Endothelial cell of umbilical vein (primary cell): ENCODE measurements around the gene SRRM3. TPM values are rescaled to one million over a fixed set of nuclear protein-coding genes. Genes with fewer than 3 reads are reported as not detected.

Source experiments
- BruUV-seq: library from RNA; stranded (reverse); fragments of 400-500 nt; replicated peaks from 2 replicates; lab custom pipeline; 2021; lab: Mats Ljungman, UMichigan
- CTCF ChIA-PET: fragments of 300-600, 350-600 bp; sonication (Branson Sonifier 250); formaldehyde crosslinking; loops from one replicate; lab custom pipeline; 2021; ENCODE audit warnings: antibody characterized with exemption, inconsistent platforms; lab: Charles Lee
- POLR2A ChIA-PET: fragments of 300-600, 350-600 bp; sonication (Branson Sonifier 250); formaldehyde crosslinking; loops from one replicate; lab custom pipeline; 2021; ENCODE audit warnings: antibody characterized with exemption, inconsistent platforms; lab: Charles Lee
- DNase-seq: peaks from one replicate; pipeline ENCODE4 v3.0.0-alpha.2; 2011; ENCODE audit warnings: low read depth, low spot score
- FAIRE-seq: peaks from 2 replicates; lab custom pipeline; 2011; peaks lifted over from hg19 to GRCh38; lab: Jason Lieb, UNC
- H2AFZ ChIP-seq: 2 replicates; pipeline ENCODE4 v1.6.0; 2012; ENCODE audit warnings: low read depth, low read length, control low read depth, inconsistent platforms
- H3K27ac ChIP-seq: 2 replicates; pipeline ENCODE4 v1.5.1; 2011; ENCODE audit warnings: low read depth, mild to moderate bottlenecking, control low read depth, low read length, moderate library complexity; ENCODE audit not compliant: insufficient read depth
- H3K27me3 ChIP-seq, 2 experiments: 2 replicates each; pipeline versions ENCODE4 v1.6.0 to v1.6.1; 2011; ENCODE audit warnings: low read length in 2 of 2, mixed read lengths in 1 of 2; ENCODE audit not compliant: control insufficient read depth in 2 of 2, insufficient read depth in 2 of 2
- H3K36me3 ChIP-seq, 2 experiments: 2 replicates in 1 of 2; 3 replicates in 1 of 2; pipeline ENCODE4 v1.5.1; 2011; ENCODE audit warnings: low read length in 2 of 2, mild to moderate bottlenecking in 1 of 2, moderate library complexity in 1 of 2; ENCODE audit not compliant: control insufficient read depth in 2 of 2, insufficient read depth in 2 of 2; ENCODE audit errors: extremely low read depth in 1 of 2
- H3K4me1 ChIP-seq: 3 replicates; pipeline ENCODE4 v1.5.1; 2011; ENCODE audit warnings: mild to moderate bottlenecking, low read length; ENCODE audit not compliant: control insufficient read depth, insufficient read depth; ENCODE audit errors: extremely low read depth
- H3K4me2 ChIP-seq: 2 replicates; pipeline ENCODE4 v1.6.1; 2011; ENCODE audit warnings: low read length, control low read depth, mixed read lengths; ENCODE audit not compliant: insufficient read depth
- H3K4me3 ChIP-seq, 3 experiments: fragments of 200-600 bp in 1 of 3; sonication (generic), shearing (Covaris generic) in 1 of 3; replicated peaks in 1 of 3; 2 replicates each; pipeline ENCODE4 v1.5.1; 2011 to 2016; ENCODE audit warnings: control low read depth in 3 of 3, low read length in 3 of 3, mild to moderate bottlenecking in 2 of 3, inconsistent platforms in 1 of 3, low read depth in 1 of 3, moderate library complexity in 1 of 3; ENCODE audit not compliant: insufficient read depth in 1 of 3
- H3K79me2 ChIP-seq: 2 replicates; pipeline ENCODE4 v1.6.0; 2012; ENCODE audit warnings: low read length, inconsistent platforms; ENCODE audit not compliant: control insufficient read depth, insufficient read depth
- H3K9ac ChIP-seq: replicated peaks from 2 replicates; pipeline ENCODE3; 2011; ENCODE audit warnings: low read length, control low read depth; ENCODE audit not compliant: insufficient read depth; ENCODE audit errors: extremely low read depth
- H3K9me1 ChIP-seq: replicated peaks from 3 replicates; pipeline ENCODE4 v1.6.0; 2011; ENCODE audit warnings: mild to moderate bottlenecking, low read length; ENCODE audit not compliant: control insufficient read depth, insufficient read depth; ENCODE audit errors: extremely low read depth
- H3K9me3 ChIP-seq: replicated peaks from 2 replicates; pipeline ENCODE4 v1.5.1; 2012; ENCODE audit warnings: low read length, inconsistent platforms; ENCODE audit not compliant: control insufficient read depth, insufficient read depth
- H4K20me1 ChIP-seq: replicated peaks from 2 replicates; pipeline ENCODE3; 2011; ENCODE audit warnings: mild to moderate bottlenecking, low read length; ENCODE audit not compliant: control insufficient read depth, insufficient read depth; ENCODE audit errors: extremely low read depth
- GATA2 ChIP-seq: IDR thresholded peaks from 2 replicates; pipeline ENCODE4 v1.7.0; 2011; ENCODE audit warnings: low read depth, mild to moderate bottlenecking, moderate library complexity, mixed read lengths, low read length; ENCODE audit not compliant: insufficient read length, insufficient read depth
- JUN ChIP-seq: IDR thresholded peaks from 2 replicates; pipeline ENCODE4 v1.6.1; 2011; ENCODE audit warnings: borderline replicate concordance, low read depth; ENCODE audit not compliant: insufficient read length, insufficient read depth
- dilution Hi-C: fragments of 300-500 bp; cut with MboI; formaldehyde crosslinking; loops from one replicate; pipeline ENCODE4 v1.15.0; 2019; ENCODE audit warnings: low sequenced_read_pairs; ENCODE audit not compliant: extremely low pct_ligation_motif_present
- intact Hi-C: fragments of 100-400 bp; cut with micrococcal nuclease; formaldehyde crosslinking; loops from one replicate; pipeline ENCODE4 v1.10.0; 2022
- polyA plus RNA-seq, 4 experiments: library from polyadenylated mRNA; depleted of rRNA in 3 of 4; stranded (reverse) in 3 of 4; unstranded in 1 of 4; fragments of >200 nt; gene quantifications; 2 replicates each; pipeline versions ENCODE4 v1.2.1 to v1.2.3, GENCODE V29; 2011 to 2012; ENCODE audit warnings: missing spikeins in 1 of 4
- total RNA-seq: library from RNA; stranded (reverse); gene quantifications from 2 replicates; pipeline ENCODE4 v1.2.3, GENCODE V29; 2021
- TF ChIP-seq, protein P1 (sequence below), 2 donors: IDR thresholded peaks; 1 replicate in 1 of 2; 2 replicates in 1 of 2; pipeline ENCODE4 v1.5.1; 2011; ENCODE audit warnings: low read length in 2 of 2, mild to moderate bottlenecking in 2 of 2, moderate library complexity in 2 of 2, control low read depth in 1 of 2, inconsistent platforms in 1 of 2, low read depth in 1 of 2; ENCODE audit not compliant: insufficient read depth in 1 of 2; ENCODE audit errors: extremely low read depth in 1 of 2

SRRM3 gene
- total and polyA plus RNA-seq, 2 donors (not counting 3 experiments of a cell fraction or from before 2014, with no cell fraction given) = 4.4 to 5.4 TPM

- Histone ChIP-seq H3K9me3 (no peaks in the 10 kb centered on the region), H4K20me1 (no peaks in the 10 kb centered on the region), H2AFZ (no peak overlapping the region), H3K27ac (no peak overlapping the region), H3K79me2 (no peaks in the 10 kb centered on the region), H3K9me1 (no peaks in the 10 kb centered on the region), H3K27me3 (peaks cover 14 to 19% of the 10 kb centered on the region in 2 experiments), H3K4me2 (no peak overlapping the region), H3K4me1 (no peaks in the 10 kb centered on the region), H3K9ac (no peak overlapping the region), H3K36me3 (peaks cover 0 to 2% of the 10 kb centered on the region in 2 experiments), H3K4me3 (peak overlapping the region in 1 of 3 experiments; percentile 42)
- dilution Hi-C loops = no loop called here
- ChIA-PET CTCF (interaction anchor here (0.7 to 3.6 kb wide), 7 partner anchors 8 to 105 kb away, joined by 3 to 18 read pairs (median 14); no protein-coding TSS in a partner anchor), POLR2A (interaction anchor here (0.7 to 1.0 kb wide), 2 partner anchors 8 to 24 kb away, joined by 7 read pairs; no protein-coding TSS in a partner anchor)
- FAIRE-seq (no peak), DNase-seq (no peak)
- intact Hi-C loops = no loop called here
- no TSS peak for BruUV-seq
- TF ChIP-seq JUN = no peak
- no peak for TF ChIP-seq GATA2
- TF ChIP-seq, protein P1, sequence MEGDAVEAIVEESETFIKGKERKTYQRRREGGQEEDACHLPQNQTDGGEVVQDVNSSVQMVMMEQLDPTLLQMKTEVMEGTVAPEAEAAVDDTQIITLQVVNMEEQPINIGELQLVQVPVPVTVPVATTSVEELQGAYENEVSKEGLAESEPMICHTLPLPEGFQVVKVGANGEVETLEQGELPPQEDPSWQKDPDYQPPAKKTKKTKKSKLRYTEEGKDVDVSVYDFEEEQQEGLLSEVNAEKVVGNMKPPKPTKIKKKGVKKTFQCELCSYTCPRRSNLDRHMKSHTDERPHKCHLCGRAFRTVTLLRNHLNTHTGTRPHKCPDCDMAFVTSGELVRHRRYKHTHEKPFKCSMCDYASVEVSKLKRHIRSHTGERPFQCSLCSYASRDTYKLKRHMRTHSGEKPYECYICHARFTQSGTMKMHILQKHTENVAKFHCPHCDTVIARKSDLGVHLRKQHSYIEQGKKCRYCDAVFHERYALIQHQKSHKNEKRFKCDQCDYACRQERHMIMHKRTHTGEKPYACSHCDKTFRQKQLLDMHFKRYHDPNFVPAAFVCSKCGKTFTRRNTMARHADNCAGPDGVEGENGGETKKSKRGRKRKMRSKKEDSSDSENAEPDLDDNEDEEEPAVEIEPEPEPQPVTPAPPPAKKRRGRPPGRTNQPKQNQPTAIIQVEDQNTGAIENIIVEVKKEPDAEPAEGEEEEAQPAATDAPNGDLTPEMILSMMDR (IDR thresholded peaks at IDR 0.05; ENCODE audit: extremely low read depth in 1 of 2, insufficient read depth in 1 of 2, low read depth in 1 of 2, low read length in 2 of 2) = no peak
Measured at GRCh38 chr7:76283254-76284159, 81.8 kb downstream of the SRRM3 start.
